Neural progenitor cell (in vitro differentiated cells): Measurements from ENCODE around the gene ERN1. TPM values are rescaled to one million over a fixed set of nuclear protein-coding genes. Genes with fewer than 3 reads are reported as not detected.
"Not testable (repeated sequence)": the region's sequence is repeated elsewhere in the genome, so short reads cannot be mapped to it uniquely, and the experiment has no call there.

Experiments used
- DNase-seq: peaks from one replicate; pipeline ENCODE4 v3.0.0-alpha.2; 2016; ENCODE audit warnings: low spot score
- H2AFZ ChIP-seq: fragments of 200-600 bp; sonication (generic); replicated peaks from 2 replicates; pipeline ENCODE4 v1.6.1; 2016; ENCODE audit warnings: antibody characterized with exemption
- H3F3A ChIP-seq: fragments of 200-600 bp; sonication (generic); 2 replicates; pipeline ENCODE4 v1.6.1; 2016; ENCODE audit warnings: antibody characterized with exemption, low read depth
- H3K27ac ChIP-seq: fragments of 200-600 bp; sonication (generic); 2 replicates; pipeline ENCODE4 v1.5.1; 2016; ENCODE audit warnings: mild to moderate bottlenecking
- H3K27me3 ChIP-seq: fragments of 200-600 bp; sonication (generic); 2 replicates; pipeline ENCODE4 v1.6.1; 2016; ENCODE audit warnings: mild to moderate bottlenecking, moderate library complexity
- H3K36me3 ChIP-seq: fragments of 200-600 bp; sonication (generic); 2 replicates; pipeline ENCODE4 v1.5.1; 2016
- H3K4me1 ChIP-seq: fragments of 200-600 bp; sonication (generic); 2 replicates; pipeline ENCODE4 v1.6.1; 2016; ENCODE audit warnings: mixed run types
- H3K4me2 ChIP-seq: fragments of 200-600 bp; sonication (generic); 2 replicates; pipeline ENCODE4 v1.6.1; 2016
- H3K4me3 ChIP-seq: fragments of 200-600 bp; sonication (generic); 2 replicates; pipeline ENCODE4 v1.5.1; 2016
- H3K79me2 ChIP-seq: fragments of 200-600 bp; sonication (generic); 2 replicates; pipeline ENCODE4 v1.6.1; 2016; ENCODE audit warnings: low read depth
- H3K9ac ChIP-seq: fragments of 200-600 bp; sonication (generic); 2 replicates; pipeline ENCODE4 v1.6.1; 2016
- H3K9me3 ChIP-seq: fragments of 200-600 bp; sonication (generic); 2 replicates; pipeline ENCODE4 v1.5.1; 2016; ENCODE audit warnings: low read depth
- H4K20me1 ChIP-seq: fragments of 200-600 bp; sonication (generic); 2 replicates; pipeline ENCODE4 v1.6.1; 2016; ENCODE audit warnings: low read depth
- H3K27ac Mint-ChIP-seq: 3 replicates; pipeline ENCODE4 v1.8.0; 2021; ENCODE audit warnings: mixed read lengths
- H3K27me3 Mint-ChIP-seq: 2 replicates; pipeline ENCODE4 v1.8.0; 2022; ENCODE audit warnings: low read depth, mild to moderate bottlenecking, inconsistent platforms, moderate library complexity, mixed read lengths; ENCODE audit not compliant: insufficient read depth
- H3K36me3 Mint-ChIP-seq: 3 replicates; pipeline ENCODE4 v1.8.0; 2021; ENCODE audit warnings: mixed read lengths
- H3K4me1 Mint-ChIP-seq: 3 replicates; pipeline ENCODE4 v1.8.0; 2021; ENCODE audit warnings: mixed read lengths
- H3K4me3 Mint-ChIP-seq: 3 replicates; pipeline ENCODE4 v1.8.0; 2021; ENCODE audit warnings: mild to moderate bottlenecking, moderate library complexity, mixed read lengths
- H3K9me3 Mint-ChIP-seq: 3 replicates; pipeline ENCODE4 v1.8.0; 2020; ENCODE audit warnings: mixed read lengths
- EZH2 ChIP-seq: fragments of 200-600 bp; sonication (generic); IDR thresholded peaks from 2 replicates; pipeline ENCODE4 v1.6.1; 2017; ENCODE audit warnings: antibody characterized with exemption, mild to moderate bottlenecking, moderate library complexity
- EZH2phosphoT487 ChIP-seq: fragments of 200-600 bp; sonication (generic); IDR thresholded peaks from 2 replicates; pipeline ENCODE4 v1.6.1; 2017; ENCODE audit warnings: antibody characterized with exemption
- total RNA-seq: library from RNA; depleted of rRNA; stranded (reverse); fragments of >200 nt; gene quantifications from 2 replicates; pipeline ENCODE4 v1.2.3, GENCODE V29; 2015; ENCODE audit warnings: low replicate concordance
- TF ChIP-seq, protein P1 (sequence below): fragments of 200-600 bp; sonication (generic); IDR thresholded peaks from 2 replicates; pipeline ENCODE4 v1.5.1; 2017; ENCODE audit warnings: antibody characterized with exemption, mild to moderate bottlenecking

ERN1 gene
- 2.4 and 4.3 TPM in 2 replicates for total RNA-seq

DNA sequence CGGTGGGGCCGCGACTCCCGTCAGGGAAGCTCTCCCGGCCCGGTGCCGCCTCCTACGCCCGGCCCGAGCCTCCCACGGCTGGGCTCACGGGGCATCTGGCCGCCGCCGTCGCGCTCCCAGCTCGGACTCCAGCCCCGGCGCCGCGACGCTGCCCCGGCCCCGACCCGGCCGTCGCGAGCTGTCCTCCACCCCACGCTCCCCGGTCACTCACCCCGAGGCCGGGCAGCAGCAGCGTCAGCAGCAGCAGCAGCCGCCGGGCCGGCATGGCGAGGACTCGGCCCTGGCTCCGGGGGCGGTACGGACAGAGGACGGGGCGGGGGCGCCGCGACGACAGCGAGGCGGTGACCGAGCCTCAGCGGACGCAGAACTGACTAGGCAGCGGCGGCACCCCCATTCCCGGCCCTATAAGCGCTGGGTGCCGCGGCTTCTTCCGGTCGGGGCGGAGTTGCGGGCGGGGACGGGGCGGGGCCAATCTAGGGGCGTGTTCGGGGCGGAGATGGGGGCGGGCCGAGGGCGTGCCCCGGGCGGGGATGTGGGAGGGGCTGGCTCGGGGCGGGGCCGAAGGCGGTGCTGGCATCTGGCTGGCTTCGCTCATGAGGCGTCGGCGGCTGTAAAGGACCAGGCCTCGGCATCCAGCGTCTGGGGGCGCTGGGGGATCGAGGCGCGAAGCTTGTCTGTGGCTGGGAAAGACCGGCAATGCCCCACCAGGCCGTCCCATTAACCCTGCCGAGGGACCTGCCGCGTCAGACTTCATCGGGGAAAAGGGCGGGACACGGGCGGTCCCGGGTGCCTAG lies at the start of gene ERN1:
Gene ERN1 (minus strand): TSS at position 380 of the 794 bp plus-strand sequence. CDS start 115 bp downstream, at position 265.
- H3K36me3 Mint-ChIP-seq, result no peaks in the 10 kb centered on the region
- H3K79me2 ChIP-seq, result no peaks in the 10 kb centered on the region
- H3K27me3 ChIP-seq, result peaks cover 46% of the 10 kb centered on the region
- peak within 1 kb of the TSS; percentile 91 for H3K4me2 ChIP-seq
- TF ChIP-seq, protein P1, sequence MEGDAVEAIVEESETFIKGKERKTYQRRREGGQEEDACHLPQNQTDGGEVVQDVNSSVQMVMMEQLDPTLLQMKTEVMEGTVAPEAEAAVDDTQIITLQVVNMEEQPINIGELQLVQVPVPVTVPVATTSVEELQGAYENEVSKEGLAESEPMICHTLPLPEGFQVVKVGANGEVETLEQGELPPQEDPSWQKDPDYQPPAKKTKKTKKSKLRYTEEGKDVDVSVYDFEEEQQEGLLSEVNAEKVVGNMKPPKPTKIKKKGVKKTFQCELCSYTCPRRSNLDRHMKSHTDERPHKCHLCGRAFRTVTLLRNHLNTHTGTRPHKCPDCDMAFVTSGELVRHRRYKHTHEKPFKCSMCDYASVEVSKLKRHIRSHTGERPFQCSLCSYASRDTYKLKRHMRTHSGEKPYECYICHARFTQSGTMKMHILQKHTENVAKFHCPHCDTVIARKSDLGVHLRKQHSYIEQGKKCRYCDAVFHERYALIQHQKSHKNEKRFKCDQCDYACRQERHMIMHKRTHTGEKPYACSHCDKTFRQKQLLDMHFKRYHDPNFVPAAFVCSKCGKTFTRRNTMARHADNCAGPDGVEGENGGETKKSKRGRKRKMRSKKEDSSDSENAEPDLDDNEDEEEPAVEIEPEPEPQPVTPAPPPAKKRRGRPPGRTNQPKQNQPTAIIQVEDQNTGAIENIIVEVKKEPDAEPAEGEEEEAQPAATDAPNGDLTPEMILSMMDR, result no peak
- no peak for TF ChIP-seq EZH2
- TF ChIP-seq EZH2phosphoT487, result no peak
- DNase-seq, result peak; percentile 96
- H3K4me1 ChIP-seq, result peaks cover 4% of the 10 kb centered on the region
- H3K27ac ChIP-seq, result no peak within 1 kb of the TSS
- H3F3A ChIP-seq, result peaks cover 27% of the 10 kb centered on the region
- peak within 1 kb of the TSS; percentile 90 for H3K4me3 Mint-ChIP-seq
- no peaks in the 10 kb centered on the region for H3K9me3 Mint-ChIP-seq
- H3K27ac Mint-ChIP-seq, result no peak within 1 kb of the TSS
- peaks cover 9% of the 10 kb centered on the region for H3K4me1 Mint-ChIP-seq
- no peaks in the 10 kb centered on the region for H3K9me3 ChIP-seq
- H3K36me3 ChIP-seq, result no peaks in the 10 kb centered on the region
- peak within 1 kb of the TSS; percentile 82 for H3K4me3 ChIP-seq
- H3K9ac ChIP-seq, result peak within 1 kb of the TSS; percentile 3
- peak within 1 kb of the TSS; percentile 91 for H2AFZ ChIP-seq
- peaks cover 7% of the 10 kb centered on the region for H3K27me3 Mint-ChIP-seq
- peaks cover 13% of the 10 kb centered on the region for H4K20me1 ChIP-seq

DNA sequence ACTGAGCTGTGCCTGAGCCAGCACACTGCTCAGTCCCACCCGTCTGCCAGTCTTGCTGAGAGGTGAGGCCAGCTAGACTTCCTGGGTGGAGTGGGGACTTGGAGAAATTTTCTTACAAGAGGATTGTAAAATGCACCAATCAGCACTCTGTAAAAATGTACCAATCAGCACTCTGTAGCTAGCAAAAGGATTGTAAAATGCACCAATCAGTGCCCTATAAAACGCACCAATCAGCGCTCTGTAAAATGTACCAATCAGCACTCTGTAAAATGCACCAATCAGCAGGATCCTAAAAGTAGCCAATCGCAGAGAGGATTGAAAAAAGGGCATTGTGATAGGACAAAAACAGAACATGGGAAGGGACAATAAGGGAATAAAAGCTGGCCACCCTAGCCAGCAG lies 49.1 kb upstream of the ERN1 start:
- not testable (repeated sequence) for H3K27ac Mint-ChIP-seq, H3K4me3 Mint-ChIP-seq, H3K9ac ChIP-seq, H3K4me1 ChIP-seq, H3K9me3 ChIP-seq, H3K4me3 ChIP-seq, H3K27ac ChIP-seq, H4K20me1 ChIP-seq, H3K27me3 ChIP-seq, H3K4me1 Mint-ChIP-seq, H3K27me3 Mint-ChIP-seq, H3K36me3 ChIP-seq, DNase-seq, H3F3A ChIP-seq, H3K9me3 Mint-ChIP-seq, H2AFZ ChIP-seq, H3K79me2 ChIP-seq, H3K4me2 ChIP-seq
- peaks cover 22% of the 10 kb centered on the region for H3K36me3 Mint-ChIP-seq

DNA sequence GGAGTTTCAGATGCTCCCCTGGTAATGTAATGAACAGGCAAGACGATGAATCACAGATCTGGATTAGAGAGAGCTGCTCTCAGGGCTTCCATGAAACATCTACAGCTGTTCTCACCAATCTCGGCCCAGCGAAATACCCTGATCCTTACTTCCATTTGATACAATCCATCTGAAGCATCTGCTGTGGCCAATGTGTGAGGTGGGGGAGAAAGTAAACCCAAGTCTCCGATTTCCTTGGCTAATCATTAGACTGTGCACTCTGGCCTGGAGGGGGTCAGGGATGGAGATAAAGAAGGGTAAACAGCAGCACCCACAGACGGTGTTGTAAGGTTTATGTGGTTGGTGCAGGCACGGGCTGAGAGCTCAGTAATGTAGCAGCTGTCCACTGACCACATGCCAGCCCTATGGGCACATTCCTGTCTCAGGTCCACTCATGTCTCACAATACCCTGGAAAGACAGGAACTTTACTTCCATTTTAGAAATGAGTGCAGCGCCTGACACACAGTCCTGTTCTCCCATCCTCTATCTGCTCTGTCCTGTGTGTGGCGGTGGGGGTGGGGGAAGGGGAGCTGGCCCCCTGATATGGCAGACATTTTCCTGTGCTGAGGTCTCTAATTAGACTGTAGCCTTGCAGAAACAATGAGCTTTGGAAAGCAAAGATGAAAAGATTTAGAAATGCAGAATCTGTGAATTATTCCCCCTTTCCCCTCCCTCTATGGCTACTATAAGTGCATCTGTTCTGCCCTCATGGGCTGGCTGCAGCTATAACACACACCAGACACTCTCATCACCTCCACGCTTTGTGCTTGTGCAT lies 48.3 kb upstream of the ERN1 start:
- H3K4me1 ChIP-seq, result no peaks in the 10 kb centered on the region
- H3K27me3 Mint-ChIP-seq, result no peaks in the 10 kb centered on the region
- no peak overlapping the region for H3K4me3 Mint-ChIP-seq
- H3K36me3 ChIP-seq, result no peaks in the 10 kb centered on the region
- H3K9ac ChIP-seq, result no peak overlapping the region
- H3K36me3 Mint-ChIP-seq, result peaks cover 22% of the 10 kb centered on the region
- TF ChIP-seq EZH2, result no peak
- TF ChIP-seq, protein P1, result no peak
- no peak for TF ChIP-seq EZH2phosphoT487
- H3K27me3 ChIP-seq, result no peaks in the 10 kb centered on the region
- peaks cover 3% of the 10 kb centered on the region for H3K9me3 Mint-ChIP-seq
- no peak for DNase-seq
- no peak overlapping the region for H3K27ac Mint-ChIP-seq
- no peaks in the 10 kb centered on the region for H3F3A ChIP-seq
- no peaks in the 10 kb centered on the region for H3K4me1 Mint-ChIP-seq
- H2AFZ ChIP-seq, result no peak overlapping the region
- no peak overlapping the region for H3K4me3 ChIP-seq
- H3K4me2 ChIP-seq, result no peak overlapping the region
- H3K9me3 ChIP-seq, result no peaks in the 10 kb centered on the region
- no peaks in the 10 kb centered on the region for H4K20me1 ChIP-seq
- no peaks in the 10 kb centered on the region for H3K79me2 ChIP-seq
- no peak overlapping the region for H3K27ac ChIP-seq
